ENCODE results near the gene MCF2L2.

DNA sequence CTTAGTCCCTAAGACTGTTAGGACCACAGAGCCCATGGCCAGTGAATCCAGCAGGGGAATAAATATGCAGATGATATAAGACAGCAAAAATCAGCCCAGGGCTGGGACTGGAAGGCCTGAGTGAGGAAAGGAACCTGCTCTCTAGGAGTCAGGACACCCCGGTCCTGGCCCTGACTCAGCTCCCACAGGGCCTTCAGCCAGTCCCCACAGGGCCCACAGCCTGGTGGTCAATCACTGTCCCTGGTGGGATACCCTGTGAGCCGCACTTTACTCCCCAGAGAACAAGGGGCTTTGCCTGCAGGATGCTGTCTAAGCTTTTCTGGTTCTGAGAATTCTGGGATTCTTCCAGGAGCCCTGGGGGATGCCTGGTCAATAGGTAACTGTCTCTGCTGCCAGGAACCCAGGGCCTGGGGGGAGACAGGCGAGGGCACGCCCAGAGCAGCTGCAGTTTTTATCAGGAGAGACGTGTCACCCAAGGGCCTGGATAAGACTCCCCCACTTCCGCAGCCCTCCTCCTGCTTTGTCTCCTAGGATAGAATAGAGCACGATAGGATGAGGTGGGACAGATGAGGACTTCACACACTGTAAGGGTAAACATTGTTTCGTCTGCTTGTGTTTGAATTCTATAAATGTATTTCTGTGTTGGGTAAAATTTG lies 49.5 kb upstream of the MCF2L2 start:
- TF ChIP-seq POLR2AphosphoS5 (IDR thresholded peaks at IDR 0.05; ENCODE audit: low read depth, low read length) (no peak), POLR2A (IDR thresholded peaks at IDR 0.05; ENCODE audit: low read depth, low read length) (no peak), TAF1 (IDR thresholded peaks at IDR 0.05; ENCODE audit: low read depth, low read length) (no peak), SPI1 (IDR thresholded peaks at IDR 0.05; ENCODE audit: low read depth, low read length) (no peak)

Data from GM12891 (cell line).